Gastroesophageal sphincter (tissue), 3 donors: Measurements from ENCODE around the gene DGAT2.

ENCODE experiments used
- EP300 ChIP-seq: sonication (generic); formaldehyde crosslinking; IDR thresholded peaks from one replicate; pipeline ENCODE4 v1.6.1; 2017; ENCODE audit warnings: antibody characterized with exemption, mild to moderate bottlenecking
- POLR2A ChIP-seq, 2 donors: fragments of 450-650 bp; IDR thresholded peaks; one replicate each; pipeline ENCODE4 v1.6.1; 2017; ENCODE audit warnings: antibody characterized with exemption in 2 of 2, mild to moderate bottlenecking in 2 of 2, moderate library complexity in 1 of 2
- POLR2AphosphoS5 ChIP-seq: sonication (generic); formaldehyde crosslinking; IDR thresholded peaks from one replicate; pipeline ENCODE4 v1.6.1; 2017; ENCODE audit warnings: antibody characterized with exemption
- TF ChIP-seq, protein P1 (sequence below), 4 experiments: fragments of 200-600 bp in 2 of 4; fragments of 450-650 bp in 2 of 4; sonication (generic) in 1 of 4; IDR thresholded peaks; one replicate each; pipeline ENCODE4 v1.5.1; 2017 to 2019; ENCODE audit warnings: antibody characterized with exemption in 4 of 4, mild to moderate bottlenecking in 2 of 4, moderate library complexity in 2 of 4

DNA sequence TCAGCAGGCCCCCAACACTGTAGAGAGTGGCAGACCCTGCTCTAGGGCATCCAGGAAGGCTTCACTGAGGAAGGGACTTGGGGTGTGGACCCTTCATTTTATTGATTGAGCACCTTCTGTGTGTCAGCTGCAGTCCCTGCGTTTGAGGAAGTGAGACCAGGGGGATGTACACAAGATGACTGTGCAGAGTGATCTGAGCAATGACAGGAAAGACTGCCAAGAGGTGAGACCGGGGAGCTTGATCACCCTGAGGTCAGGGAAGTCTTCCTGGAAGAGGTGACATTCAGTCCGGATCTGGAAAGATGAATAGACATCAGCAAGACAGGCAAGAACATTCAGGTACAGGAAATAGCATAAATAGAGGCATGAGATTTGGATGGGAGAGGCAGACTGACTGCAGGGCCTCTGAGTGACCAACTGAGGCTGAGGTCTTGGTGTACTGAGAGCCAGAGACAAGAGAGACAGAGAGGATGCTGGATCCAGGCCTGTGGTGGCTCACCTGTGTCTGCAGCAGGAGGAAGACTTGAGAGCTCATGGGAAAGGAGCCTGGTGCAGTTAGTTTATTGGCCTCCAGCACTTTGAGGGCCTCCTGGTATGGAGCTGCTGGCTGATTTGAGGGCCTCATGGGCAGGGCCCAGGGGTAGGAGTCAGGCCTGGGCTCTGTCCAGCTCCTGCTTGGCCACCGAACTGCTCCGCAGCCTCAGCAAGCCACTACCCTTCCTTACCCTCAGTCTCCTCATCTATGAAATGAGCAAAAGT is 5.2 kb downstream of the DGAT2 start:
- TF ChIP-seq, protein P1, sequence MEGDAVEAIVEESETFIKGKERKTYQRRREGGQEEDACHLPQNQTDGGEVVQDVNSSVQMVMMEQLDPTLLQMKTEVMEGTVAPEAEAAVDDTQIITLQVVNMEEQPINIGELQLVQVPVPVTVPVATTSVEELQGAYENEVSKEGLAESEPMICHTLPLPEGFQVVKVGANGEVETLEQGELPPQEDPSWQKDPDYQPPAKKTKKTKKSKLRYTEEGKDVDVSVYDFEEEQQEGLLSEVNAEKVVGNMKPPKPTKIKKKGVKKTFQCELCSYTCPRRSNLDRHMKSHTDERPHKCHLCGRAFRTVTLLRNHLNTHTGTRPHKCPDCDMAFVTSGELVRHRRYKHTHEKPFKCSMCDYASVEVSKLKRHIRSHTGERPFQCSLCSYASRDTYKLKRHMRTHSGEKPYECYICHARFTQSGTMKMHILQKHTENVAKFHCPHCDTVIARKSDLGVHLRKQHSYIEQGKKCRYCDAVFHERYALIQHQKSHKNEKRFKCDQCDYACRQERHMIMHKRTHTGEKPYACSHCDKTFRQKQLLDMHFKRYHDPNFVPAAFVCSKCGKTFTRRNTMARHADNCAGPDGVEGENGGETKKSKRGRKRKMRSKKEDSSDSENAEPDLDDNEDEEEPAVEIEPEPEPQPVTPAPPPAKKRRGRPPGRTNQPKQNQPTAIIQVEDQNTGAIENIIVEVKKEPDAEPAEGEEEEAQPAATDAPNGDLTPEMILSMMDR (IDR thresholded peaks at IDR 0.05), result no peak
- no peak for TF ChIP-seq POLR2AphosphoS5
- no peak for TF ChIP-seq POLR2A (IDR thresholded peaks at IDR 0.05)
- no peak for TF ChIP-seq EP300
